H1 (cell line): ENCODE data around the gene CRYAB. TPM values are rescaled to one million over a fixed set of nuclear protein-coding genes. Genes with fewer than 3 reads are reported as not detected.

Experiments used
- CTCF ChIA-PET: fragments of 300-600 bp; sonication (Branson Sonifier 250); formaldehyde crosslinking; loops from one replicate; lab custom pipeline; 2021; ENCODE audit not compliant: partially characterized antibody; lab: Charles Lee
- POLR2A ChIA-PET: fragments of 300-600 bp; sonication (Branson Sonifier 250); formaldehyde crosslinking; loops from one replicate; lab custom pipeline; 2021; ENCODE audit warnings: inconsistent platforms; ENCODE audit not compliant: partially characterized antibody; lab: Charles Lee
- DNase-seq, 2 experiments: peaks; one replicate each; pipeline versions ENCODE4 v3.0.0 to v3.0.0-alpha.2; 2010 to 2022; ENCODE audit warnings: low spot score in 2 of 2, low read depth in 1 of 2, mixed read lengths in 1 of 2
- FAIRE-seq: peaks from 2 replicates; lab custom pipeline; 2011; peaks lifted over from hg19 to GRCh38; lab: Jason Lieb, UNC
- H2AFZ ChIP-seq: 2 replicates; pipeline ENCODE4 v1.8.1; 2012; ENCODE audit warnings: low read length, inconsistent platforms
- H2AK5ac ChIP-seq: 2 replicates; pipeline ENCODE4 v1.6.1; 2013; ENCODE audit warnings: low read depth, low read length
- H2BK120ac ChIP-seq: replicated peaks from 2 replicates; pipeline ENCODE3; 2013; ENCODE audit warnings: low read depth, low read length, inconsistent platforms
- H2BK12ac ChIP-seq: 2 replicates; pipeline ENCODE4 v1.6.1; 2013; ENCODE audit warnings: low read depth, low read length
- H2BK15ac ChIP-seq: 2 replicates; pipeline ENCODE4 v1.6.1; 2013; ENCODE audit warnings: low read length
- H2BK20ac ChIP-seq: 2 replicates; pipeline ENCODE4 v1.6.1; 2013; ENCODE audit warnings: low read length
- H2BK5ac ChIP-seq: 2 replicates; pipeline ENCODE4 v1.6.1; 2013; ENCODE audit warnings: low read depth, low read length
- H3K14ac ChIP-seq: 2 replicates; pipeline ENCODE4 v1.6.1; 2013; ENCODE audit warnings: inconsistent platforms; ENCODE audit not compliant: insufficient read length
- H3K18ac ChIP-seq: 2 replicates; pipeline ENCODE4 v1.6.1; 2013; ENCODE audit warnings: low read length; ENCODE audit errors: extremely low read depth
- H3K23ac ChIP-seq: 2 replicates; pipeline ENCODE4 v1.6.1; 2013; ENCODE audit warnings: inconsistent platforms; ENCODE audit not compliant: insufficient read length
- H3K23me2 ChIP-seq: 2 replicates; pipeline ENCODE4 v1.6.1; 2013; ENCODE audit warnings: low read depth, low read length
- H3K27ac ChIP-seq: 2 replicates; pipeline ENCODE4 v1.6.1; 2011; ENCODE audit warnings: low read depth, low read length, inconsistent platforms
- H3K27me3 ChIP-seq, 4 experiments: replicated peaks in 1 of 4; 1 replicate in 1 of 4; 2 replicates in 3 of 4; pipeline versions ENCODE4 v1.6.1 to v1.8.1; 2011 to 2013; ENCODE audit warnings: low read length in 3 of 4, mild to moderate bottlenecking in 3 of 4, inconsistent platforms in 2 of 4, mixed read lengths in 2 of 4, moderate library complexity in 1 of 4; ENCODE audit not compliant: control insufficient read depth in 3 of 4, insufficient read depth in 3 of 4; ENCODE audit errors: extremely low read depth in 1 of 4
- H3K36me3 ChIP-seq, 4 experiments: 2 replicates each; pipeline versions ENCODE4 v1.6.1 to v1.8.1; 2011 to 2013; ENCODE audit warnings: mild to moderate bottlenecking in 4 of 4, low read length in 3 of 4, moderate library complexity in 2 of 4, control low read depth in 1 of 4, inconsistent platforms in 1 of 4; ENCODE audit not compliant: insufficient read depth in 4 of 4, control insufficient read depth in 2 of 4
- H3K4ac ChIP-seq: replicated peaks from 2 replicates; pipeline ENCODE3; 2013; ENCODE audit warnings: low read length, low read depth, mixed read lengths, inconsistent platforms; ENCODE audit not compliant: insufficient read length
- H3K4me1 ChIP-seq, 4 experiments: replicated peaks in 1 of 4; 1 replicate in 1 of 4; 2 replicates in 3 of 4; pipeline versions ENCODE4 v1.6.1 to v1.8.1; 2011 to 2013; ENCODE audit warnings: low read length in 3 of 4, inconsistent platforms in 2 of 4, mixed read lengths in 1 of 4; ENCODE audit not compliant: insufficient read depth in 4 of 4, control insufficient read depth in 3 of 4
- H3K4me2 ChIP-seq, 2 experiments: 2 replicates each; pipeline versions ENCODE4 v1.6.1 to v1.8.1; 2011 to 2013; ENCODE audit warnings: low read depth in 2 of 2, low read length in 2 of 2, control low read depth in 1 of 2, inconsistent platforms in 1 of 2, mild to moderate bottlenecking in 1 of 2; ENCODE audit not compliant: insufficient read depth in 1 of 2
- H3K4me3 ChIP-seq, 4 experiments: fragments of 200-600, 300-600 bp in 1 of 4; sonication (generic), shearing (Covaris generic), sonication (Bioruptor Twin) in 1 of 4; 2 replicates each; pipeline versions ENCODE4 v1.5.1 to v1.8.1; 2011 to 2016; ENCODE audit warnings: low read length in 4 of 4, low read depth in 3 of 4, control low read depth in 2 of 4, inconsistent platforms in 2 of 4, mild to moderate bottlenecking in 2 of 4, mixed read lengths in 1 of 4, moderate library complexity in 1 of 4; ENCODE audit not compliant: insufficient read depth in 2 of 4; ENCODE audit errors: extremely low read depth in 1 of 4
- H3K56ac ChIP-seq: replicated peaks from 2 replicates; pipeline ENCODE3; 2013; ENCODE audit warnings: low read depth, mild to moderate bottlenecking, mixed read lengths, low read length, inconsistent platforms; ENCODE audit not compliant: insufficient read length
- H3K79me1 ChIP-seq: 2 replicates; pipeline ENCODE4 v1.6.1; 2013; ENCODE audit warnings: low read depth, low read length, control low read depth
- H3K79me2 ChIP-seq, 2 experiments: 2 replicates each; pipeline versions ENCODE4 v1.6.1 to v1.8.1; 2012 to 2013; ENCODE audit warnings: low read length in 2 of 2, mild to moderate bottlenecking in 2 of 2, inconsistent platforms in 1 of 2; ENCODE audit not compliant: insufficient read depth in 2 of 2, control insufficient read depth in 1 of 2
- H3K9ac ChIP-seq, 4 experiments: replicated peaks in 1 of 4; 1 replicate in 1 of 4; 2 replicates in 3 of 4; pipeline versions ENCODE4 v1.6.1 to v1.8.1; 2011 to 2013; ENCODE audit warnings: low read depth in 3 of 4, low read length in 3 of 4, control low read depth in 2 of 4, mild to moderate bottlenecking in 2 of 4, moderate library complexity in 2 of 4, inconsistent platforms in 1 of 4; ENCODE audit errors: extremely low read depth in 1 of 4
- H3K9me3 ChIP-seq, 2 experiments: 2 replicates each; pipeline versions ENCODE4 v1.6.1 to v1.8.1; 2012 to 2013; ENCODE audit warnings: mild to moderate bottlenecking in 2 of 2, moderate library complexity in 2 of 2, control low read depth in 1 of 2, inconsistent platforms in 1 of 2, low read depth in 1 of 2, low read length in 1 of 2, mixed read lengths in 1 of 2; ENCODE audit not compliant: insufficient read depth in 2 of 2
- H4K20me1 ChIP-seq, 2 experiments: replicated peaks in 1 of 2; 2 replicates each; pipeline versions ENCODE3 to v1.8.1; 2011 to 2013; ENCODE audit warnings: inconsistent platforms in 2 of 2, low read length in 2 of 2, mild to moderate bottlenecking in 1 of 2; ENCODE audit not compliant: insufficient read depth in 2 of 2, control insufficient read depth in 1 of 2
- H4K5ac ChIP-seq: 2 replicates; pipeline ENCODE4 v1.6.1; 2013; ENCODE audit warnings: low read length, low read depth, mixed read lengths, inconsistent platforms; ENCODE audit not compliant: insufficient read length
- H4K8ac ChIP-seq: 2 replicates; pipeline ENCODE4 v1.8.0; 2013; ENCODE audit warnings: mild to moderate bottlenecking, moderate library complexity, low read length, inconsistent platforms; ENCODE audit not compliant: insufficient read depth; ENCODE audit errors: extremely low read depth
- H4K91ac ChIP-seq: replicated peaks from 2 replicates; pipeline ENCODE3; 2013; ENCODE audit warnings: low read length, mixed read lengths, inconsistent platforms; ENCODE audit not compliant: insufficient read length
- ASH2L ChIP-seq: fragments of 200-600, 300-600 bp; sonication (generic); IDR thresholded peaks from one replicate; pipeline ENCODE4 v1.7.1; 2017; ENCODE audit warnings: low read length
- RAD21 ChIP-seq, 2 experiments: IDR thresholded peaks in 1 of 2; conservative IDR thresholded peaks in 1 of 2; 2 replicates each; pipeline ENCODE4 v1.6.1; 2011; ENCODE audit warnings: low read depth in 2 of 2, low read length in 2 of 2, improper control_type of control experiment in 1 of 2, inconsistent platforms in 1 of 2, mild to moderate bottlenecking in 1 of 2, moderate library complexity in 1 of 2
- SP2 ChIP-seq: IDR thresholded peaks from 2 replicates; pipeline ENCODE4 v1.6.1; 2012; ENCODE audit warnings: mild to moderate bottlenecking, low read length, inconsistent platforms
- WGBS, 2 experiments: shearing (Covaris generic) in 1 of 2; methylation state at CpG; one replicate each; pipeline versions ENCODE4 v1.1.6 to v1.1.7; 2013 to 2015; ENCODE audit warnings: low lambda C conversion rate in 2 of 2, mixed read lengths in 2 of 2, inconsistent platforms in 1 of 2, low coverage in 1 of 2, missing lambda C conversion rate in 1 of 2; ENCODE audit not compliant: insufficient replicate concordance in 2 of 2, insufficient coverage in 1 of 2, insufficient read length in 1 of 2; ENCODE audit errors: extremely low coverage in 1 of 2, missing lambda C conversion rate in 1 of 2; 5-methylcytosine and 5-hydroxymethylcytosine counted together
- polyA plus RNA-seq, 7 experiments: library from polyadenylated mRNA; depleted of rRNA in 3 of 7; stranded (reverse) in 5 of 7; unstranded in 2 of 7; fragments of >200 nt in 5 of 7; fragments of 200-250 nt in 2 of 7; gene quantifications; 1 replicate in 5 of 7; 2 replicates in 1 of 7; 4 replicates in 1 of 7; pipeline versions ENCODE4 v1.2.1 to v1.2.3, GENCODE V29; 2011 to 2013; ENCODE audit warnings: missing spikeins in 2 of 7, mixed read lengths in 2 of 7
- total RNA-seq: library from RNA; stranded (reverse); fragmentation: NEBNext Ultra II Directional; extraction: Animal tissue kit (Norgen Biotek cat#: 25700); gene quantifications from 2 replicates; pipeline ENCODE4 v1.2.1, GENCODE V29; 2021

CRYAB gene
- total and polyA plus RNA-seq, 2 of the 8 experiments (the other 6 are each of a cell fraction or from before 2014, with no cell fraction given), result 1.9 to 2.0 TPM

DNA sequence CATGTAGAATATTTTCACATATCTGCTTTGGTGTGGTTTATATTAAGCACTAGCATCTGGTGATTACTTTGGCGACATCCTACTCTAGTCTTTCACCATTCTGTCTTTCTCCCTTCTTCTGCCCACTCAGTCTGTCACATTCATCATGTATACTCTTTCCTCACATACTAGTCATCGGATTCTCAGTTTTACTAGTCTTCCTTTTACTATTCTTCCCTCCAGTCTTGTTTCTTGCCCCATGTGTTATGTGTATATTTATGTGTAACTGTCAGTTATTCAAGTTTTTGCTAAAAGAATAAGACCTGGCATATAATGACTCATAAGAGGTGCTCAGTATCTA, 21.0 kb upstream of the CRYAB start:
- no peak overlapping the region for H3K18ac ChIP-seq
- no peaks in the 10 kb centered on the region for H4K20me1 ChIP-seq
- 91% methylated on average over 2 of the region's 2 CpGs; no CpG with 5 or more reads in 1 of the 2 experiments for WGBS, 2 experiments
- no peaks in the 10 kb centered on the region for H3K79me2 ChIP-seq
- H3K4me2 ChIP-seq, result no peak overlapping the region
- no peaks in the 10 kb centered on the region for H3K79me1 ChIP-seq
- H3K36me3 ChIP-seq, result no peaks in the 10 kb centered on the region
- H3K56ac ChIP-seq, result no peak overlapping the region
- H3K23ac ChIP-seq, result no peak overlapping the region
- no peaks in the 10 kb centered on the region for H3K27me3 ChIP-seq
- no peak overlapping the region for H3K9ac ChIP-seq
- ChIA-PET CTCF (interaction anchor here (0.6 to 25.5 kb wide), 10 partner anchors 10 to 87 kb away, joined by 3 to 565 read pairs (median 6); no protein-coding TSS in a partner anchor), POLR2A (interaction anchor here (1.0 kb wide), 1 partner anchor 10 kb away, joined by 3 read pairs; no protein-coding TSS in a partner anchor)
- no peak overlapping the region for H4K5ac ChIP-seq
- H4K91ac ChIP-seq, result no peak overlapping the region
- peaks cover 7% of the 10 kb centered on the region; the same call in 1 of the 2 replicates for H3K23me2 ChIP-seq
- DNase-seq, result no peak
- no peak overlapping the region for H2BK20ac ChIP-seq
- H3K14ac ChIP-seq, result no peak overlapping the region
- H2BK15ac ChIP-seq, result no peak overlapping the region
- no peak overlapping the region for H3K4me3 ChIP-seq
- H3K27ac ChIP-seq, result no peak overlapping the region
- H2AFZ ChIP-seq, result no peak overlapping the region
- no peaks in the 10 kb centered on the region for H3K9me3 ChIP-seq
- H2BK5ac ChIP-seq, result no peak overlapping the region
- H3K4me1 ChIP-seq, result peaks cover 0 to 9% (median 5%) of the 10 kb centered on the region in 4 experiments; a peak in 6 of 7 replicates
- no peak for TF ChIP-seq RAD21 (IDR thresholded peaks at IDR 0.05 in 1 of 2, conservative IDR thresholded peaks at IDR 0.05 in 1 of 2; ENCODE audit: low read depth in 2 of 2, low read length in 2 of 2)
- TF ChIP-seq ASH2L, result no peak
- TF ChIP-seq SP2, result no peak
- no peak for FAIRE-seq
- H2AK5ac ChIP-seq, result no peak overlapping the region
- H2BK120ac ChIP-seq, result no peak overlapping the region
- H2BK12ac ChIP-seq, result no peak overlapping the region
- H4K8ac ChIP-seq, result no peak overlapping the region
- no peak overlapping the region for H3K4ac ChIP-seq
